ENCODE measurements around the gene TXNIP. TPM values are rescaled to one million over a fixed set of nuclear protein-coding genes. Genes with fewer than 3 reads are reported as not detected.

The TXNIP gene
- total and polyA plus RNA-seq, 3 donors from 2014 or later = 268 to 328 (median 274) TPM

- TF ChIP-seq CTCF (IDR thresholded peaks at IDR 0.05) (no peak), POLR2A (IDR thresholded peaks at IDR 0.05) (no peak)
- intact Hi-C loops (cut with DNase I; ENCODE audit: low total_unique reads) = no loop called here
- no peak for DNase-seq
- no peaks in the 10 kb centered on the region for H3K4me1 ChIP-seq
- no peak overlapping the region for H3K4me3 ChIP-seq
- H3K36me3 ChIP-seq (ENCODE audit: low read depth, missing control alignments) = no peaks in the 10 kb centered on the region
- H3K27me3 ChIP-seq = no peaks in the 10 kb centered on the region
- no peak overlapping the region for H3K27ac ChIP-seq
- WGBS, 2 donors = 83 to 85% methylated on average over 7 of the region's 7 CpGs
- no peaks in the 10 kb centered on the region for H3K9me3 ChIP-seq
Observed at GRCh38 chr1:146022403-146023127, 26.2 kb upstream of the TXNIP start.

- Histone ChIP-seq H3K27ac (no peak within 1 kb of the TSS), H3K27me3 (no peaks in the 10 kb centered on the region), H3K36me3 (ENCODE audit: low read depth, missing control alignments) (no peaks in the 10 kb centered on the region), H3K4me3 (no peak within 1 kb of the TSS), H3K4me1 (no peaks in the 10 kb centered on the region), H3K9me3 (no peaks in the 10 kb centered on the region)
- intact Hi-C loops (cut with DNase I; ENCODE audit: low total_unique reads) = no loop called here
- no peak for TF ChIP-seq POLR2A (IDR thresholded peaks at IDR 0.05)
- no peak for TF ChIP-seq CTCF (IDR thresholded peaks at IDR 0.05)
- DNase-seq = no peak
- 55 to 64% methylated on average over 5 of the region's 5 CpGs for whole genome bisulfite sequencing, 2 donors
Observed at GRCh38 chr1:146021622-146022402, 25.4 kb upstream of the TXNIP start, which contains the start of gene HJV. TSS of gene HJV (minus strand) at chr1:146021735. CDS start at chr1:146020231, 1,504 bp downstream.

- TF ChIP-seq POLR2A (IDR thresholded peaks at IDR 0.05) = no peak
- no peak for TF ChIP-seq CTCF (IDR thresholded peaks at IDR 0.05)
- DNase-seq = no peak
- intact Hi-C loops (cut with DNase I; ENCODE audit: low total_unique reads) = no loop called here
- no peaks in the 10 kb centered on the region for H3K4me1 ChIP-seq
- no peak overlapping the region for H3K27ac ChIP-seq
- no peaks in the 10 kb centered on the region for H3K27me3 ChIP-seq
- WGBS, 2 donors = 45 to 65% methylated on average over 1 of the region's 1 CpG
- H3K4me3 ChIP-seq = no peak overlapping the region
- H3K36me3 ChIP-seq (ENCODE audit: low read depth, missing control alignments) = no peaks in the 10 kb centered on the region
- H3K9me3 ChIP-seq = no peaks in the 10 kb centered on the region
Observed at GRCh38 chr1:146021050-146021445, 24.7 kb upstream of the TXNIP start.

- Histone ChIP-seq H3K4me1 (no peaks in the 10 kb centered on the region), H3K27ac (no peak overlapping the region), H3K27me3 (no peaks in the 10 kb centered on the region), H3K36me3 (ENCODE audit: low read depth, missing control alignments) (no peaks in the 10 kb centered on the region), H3K9me3 (no peaks in the 10 kb centered on the region), H3K4me3 (no peak overlapping the region)
- TF ChIP-seq CTCF (IDR thresholded peaks at IDR 0.05) (no peak), POLR2A (IDR thresholded peaks at IDR 0.05) (no peak)
- intact Hi-C loops (cut with DNase I; ENCODE audit: low total_unique reads) = no loop called here
- WGBS, 2 donors = 56 to 75% methylated on average over 4 of the region's 4 CpGs
- DNase-seq = no peak
Observed at GRCh38 chr1:146020058-146021049, 24.0 kb upstream of the TXNIP start.
